Karpas-422 (cell line): ENCODE results near the gene NPBWR2. TPM values are rescaled to one million over a fixed set of nuclear protein-coding genes. Genes with fewer than 3 reads are reported as not detected.
A peak's percentile ranks its signal among the peaks of the same experiment; 100 is the strongest.

Experiments used
- DNase-seq: peaks from one replicate; pipeline ENCODE4 v3.0.0-alpha.2; 2015
- H2AFZ ChIP-seq: fragments of 200-600 bp; sonication (generic); 2 replicates; pipeline ENCODE4 v1.6.1; 2014; ENCODE audit warnings: antibody characterized with exemption, low read length, mixed read lengths
- H3K27ac ChIP-seq: fragments of 200-600 bp; sonication (generic); 2 replicates; pipeline ENCODE4 v1.5.1; 2014; ENCODE audit warnings: mild to moderate bottlenecking, low read length, moderate library complexity
- H3K27me3 ChIP-seq: fragments of 200-600 bp; sonication (generic); 2 replicates; pipeline ENCODE4 v1.6.1; 2014; ENCODE audit warnings: low read length, mixed read lengths
- H3K36me3 ChIP-seq: fragments of 200-600 bp; sonication (generic); 2 replicates; pipeline ENCODE4 v1.6.1; 2014; ENCODE audit warnings: low read length, mixed read lengths; ENCODE audit not compliant: insufficient read depth
- H3K4me1 ChIP-seq: fragments of 200-600 bp; sonication (generic); 2 replicates; pipeline ENCODE4 v1.6.1; 2014; ENCODE audit warnings: mild to moderate bottlenecking, low read length, mixed read lengths
- H3K4me2 ChIP-seq: fragments of 200-600 bp; sonication (generic); 2 replicates; pipeline ENCODE4 v1.6.1; 2014; ENCODE audit warnings: low read length, low read depth, mild to moderate bottlenecking; ENCODE audit not compliant: poor library complexity, severe bottlenecking
- H3K4me3 ChIP-seq: fragments of 200-600 bp; sonication (generic); 2 replicates; pipeline ENCODE4 v1.5.1; 2014; ENCODE audit warnings: mild to moderate bottlenecking, antibody characterized with exemption, low read length, mixed read lengths
- H3K79me2 ChIP-seq: fragments of 200-600 bp; sonication (generic); 2 replicates; pipeline ENCODE4 v1.6.1; 2014; ENCODE audit warnings: mild to moderate bottlenecking, low read length, mixed read lengths
- H3K9ac ChIP-seq: fragments of 200-600 bp; sonication (generic); 2 replicates; pipeline ENCODE4 v1.6.0; 2014; ENCODE audit warnings: low read length
- H3K9me2 ChIP-seq: fragments of 200-600 bp; sonication (generic), shearing (Covaris generic); replicated peaks from 2 replicates; pipeline ENCODE4 v1.6.0; 2014; ENCODE audit warnings: mild to moderate bottlenecking, low read length, moderate library complexity; ENCODE audit not compliant: insufficient read depth
- H3K9me3 ChIP-seq: fragments of 300-700, 200-600 bp; sonication (generic); 2 replicates; pipeline ENCODE4 v1.6.1; 2014; ENCODE audit warnings: low read length, mixed read lengths
- H4K20me1 ChIP-seq: fragments of 200-600 bp; sonication (generic); 2 replicates; pipeline ENCODE4 v1.6.1; 2014; ENCODE audit warnings: mild to moderate bottlenecking, antibody characterized with exemption, low read length, low read depth; ENCODE audit not compliant: insufficient read depth
- total RNA-seq: library from RNA; depleted of rRNA; stranded (reverse); fragments of >200 nt; shearing (Covaris generic); gene quantifications from 2 replicates; pipeline ENCODE4 v1.2.3, GENCODE V29; 2014; ENCODE audit warnings: low replicate concordance

Gene NPBWR2
- total RNA-seq, 1 experiment from 2014 or later: not detected

DNA sequence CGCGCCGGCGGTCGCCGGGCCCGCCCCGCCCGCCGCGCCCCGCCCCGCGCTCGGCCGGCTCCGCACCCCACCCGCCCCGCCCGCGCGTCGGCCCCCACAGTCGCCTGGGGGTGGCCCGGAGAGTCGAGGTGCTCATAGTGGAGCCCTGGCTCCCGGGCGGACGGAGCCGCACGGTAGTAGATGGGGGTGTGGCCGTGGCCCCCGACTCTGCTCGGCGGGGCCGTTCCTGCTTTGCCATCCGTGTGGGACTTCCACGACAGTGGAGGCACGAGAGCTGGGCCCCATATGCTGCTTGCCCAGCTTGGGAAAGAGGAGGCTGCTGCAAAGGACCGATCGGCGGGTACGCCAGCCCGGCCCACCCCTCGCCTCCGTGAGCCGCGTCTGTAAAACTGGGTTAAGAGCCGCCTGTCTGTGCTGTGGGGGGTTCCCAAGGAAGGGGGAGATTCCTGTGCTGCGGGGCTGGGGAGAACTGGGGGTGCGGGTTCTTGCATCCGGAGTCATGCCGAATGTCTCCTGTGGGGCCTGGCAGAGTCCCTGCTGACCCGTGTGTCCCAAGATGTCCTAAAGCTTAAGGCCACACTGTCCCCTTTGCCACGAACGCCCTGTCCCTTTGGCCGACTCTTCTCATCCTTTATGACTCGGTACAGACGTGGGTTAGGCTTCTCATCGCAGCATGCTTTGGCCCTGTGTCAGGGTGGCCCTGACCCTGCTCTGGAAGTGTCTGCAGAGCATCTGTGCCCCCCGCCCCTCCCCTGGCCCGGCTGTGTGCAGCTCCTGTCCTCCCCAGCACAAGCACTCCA is 27.2 kb downstream of the NPBWR2 start, which contains the start of gene OPRL1:
TSS of gene OPRL1 (plus strand) at position 70 of the 800 bp plus-strand sequence. CDS start 12,639 bp downstream, outside the sequence.
- Histone ChIP-seq H3K9me3 (no peaks in the 10 kb centered on the region), H3K27me3 (no peaks in the 10 kb centered on the region), H3K4me1 (peaks cover 58% of the 10 kb centered on the region), H3K9ac (peak within 1 kb of the TSS; percentile 99), H4K20me1 (no peaks in the 10 kb centered on the region; the same call in 1 of the 2 replicates), H3K9me2 (no peaks in the 10 kb centered on the region), H3K4me2 (peak within 1 kb of the TSS; percentile 93), H3K79me2 (peaks cover 22% of the 10 kb centered on the region), H3K27ac (peak within 1 kb of the TSS; percentile 100), H3K4me3 (peak within 1 kb of the TSS; percentile 95), H2AFZ (no peak within 1 kb of the TSS), H3K36me3 (peaks cover 7% of the 10 kb centered on the region; the same call in 1 of the 2 replicates)
- no peak for DNase-seq

DNA sequence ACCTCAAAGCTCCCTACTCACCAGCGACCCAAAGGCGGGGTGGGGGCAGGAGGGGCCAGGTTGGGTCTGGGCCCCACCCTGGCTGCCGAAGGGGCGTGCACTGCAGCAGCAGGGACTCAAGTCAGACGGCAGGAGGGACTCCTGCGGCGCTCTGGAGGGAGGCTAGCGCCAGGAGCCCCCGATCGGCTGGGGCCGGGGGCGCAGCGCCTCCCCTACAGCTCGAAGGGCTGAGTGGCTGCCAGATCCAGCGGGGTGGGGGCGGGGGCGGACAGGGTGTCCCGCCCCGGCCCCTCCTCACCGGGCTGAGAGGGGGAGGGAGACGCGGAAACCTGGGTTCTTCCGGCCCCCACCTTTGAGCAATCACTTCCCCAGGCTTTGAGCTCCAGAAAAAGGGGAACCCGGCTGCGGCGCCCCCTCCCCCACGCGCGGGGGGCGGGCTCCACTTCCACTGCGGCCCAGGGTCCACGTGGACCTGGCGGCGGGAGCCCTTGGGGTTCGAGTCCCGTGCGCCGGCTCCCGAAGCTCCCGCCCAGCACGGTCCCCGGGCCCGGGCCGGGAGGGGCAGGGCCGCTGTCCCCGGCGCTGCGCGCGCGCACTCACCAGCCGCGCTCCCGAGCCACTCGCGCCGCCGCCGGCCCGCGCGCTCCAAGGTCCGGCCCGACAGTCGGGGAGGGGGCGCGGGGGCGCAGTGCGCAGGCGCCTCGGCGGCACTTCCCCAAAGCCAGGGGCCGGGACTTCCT is 27.9 kb downstream of the NPBWR2 start, which contains the start of gene RGS19:
TSS of gene RGS19 (minus strand) at position 246 of the 740 bp plus-strand sequence. CDS start 2,632 bp downstream, outside the sequence.
- Histone ChIP-seq H3K79me2 (peaks cover 20% of the 10 kb centered on the region), H3K4me1 (peaks cover 66% of the 10 kb centered on the region)

DNA sequence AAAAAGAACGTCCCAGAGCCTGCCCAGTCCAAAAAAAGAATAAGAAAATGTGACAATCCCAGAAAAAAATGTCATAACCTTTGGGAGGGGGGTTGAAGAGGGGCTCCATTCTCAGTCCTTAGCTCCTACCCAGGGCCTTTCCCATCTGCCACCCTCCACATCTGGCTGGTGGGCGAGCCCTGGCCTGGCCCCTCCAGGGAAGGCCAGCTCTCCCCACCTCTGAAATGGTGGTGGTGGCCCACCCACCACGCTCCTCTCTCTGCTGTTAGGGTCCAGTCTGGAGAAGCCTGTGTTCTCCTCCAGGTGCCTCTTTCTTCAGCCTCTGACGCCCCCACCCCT is 28.5 kb downstream of the NPBWR2 start:
- Histone ChIP-seq H3K9me3 (no peaks in the 10 kb centered on the region), H3K79me2 (peaks cover 19% of the 10 kb centered on the region), H3K9me2 (no peaks in the 10 kb centered on the region), H4K20me1 (no peaks in the 10 kb centered on the region), H3K27ac (peak overlapping the region; percentile 100), H3K27me3 (no peaks in the 10 kb centered on the region), H3K4me2 (peak overlapping the region; percentile 93), H2AFZ (no peak overlapping the region), H3K36me3 (peaks cover 10% of the 10 kb centered on the region), H3K4me1 (peaks cover 71% of the 10 kb centered on the region), H3K9ac (peak overlapping the region; percentile 99), H3K4me3 (peak overlapping the region; percentile 95)
- DNase-seq: no peak

More for the DNA sequence above, 27.9 kb downstream of the NPBWR2 start, which contains the start of gene RGS19:
- DNase-seq: peak; percentile 99
- Histone ChIP-seq H2AFZ (no peak within 1 kb of the TSS), H3K4me3 (peak within 1 kb of the TSS; percentile 95), H3K4me2 (peak within 1 kb of the TSS; percentile 93), H3K27me3 (no peaks in the 10 kb centered on the region), H3K9me3 (no peaks in the 10 kb centered on the region), H4K20me1 (no peaks in the 10 kb centered on the region; the same call in 1 of the 2 replicates), H3K9me2 (no peaks in the 10 kb centered on the region), H3K36me3 (peaks cover 7% of the 10 kb centered on the region; the same call in 1 of the 2 replicates), H3K27ac (peak within 1 kb of the TSS; percentile 100), H3K9ac (peak within 1 kb of the TSS; percentile 99)

DNA sequence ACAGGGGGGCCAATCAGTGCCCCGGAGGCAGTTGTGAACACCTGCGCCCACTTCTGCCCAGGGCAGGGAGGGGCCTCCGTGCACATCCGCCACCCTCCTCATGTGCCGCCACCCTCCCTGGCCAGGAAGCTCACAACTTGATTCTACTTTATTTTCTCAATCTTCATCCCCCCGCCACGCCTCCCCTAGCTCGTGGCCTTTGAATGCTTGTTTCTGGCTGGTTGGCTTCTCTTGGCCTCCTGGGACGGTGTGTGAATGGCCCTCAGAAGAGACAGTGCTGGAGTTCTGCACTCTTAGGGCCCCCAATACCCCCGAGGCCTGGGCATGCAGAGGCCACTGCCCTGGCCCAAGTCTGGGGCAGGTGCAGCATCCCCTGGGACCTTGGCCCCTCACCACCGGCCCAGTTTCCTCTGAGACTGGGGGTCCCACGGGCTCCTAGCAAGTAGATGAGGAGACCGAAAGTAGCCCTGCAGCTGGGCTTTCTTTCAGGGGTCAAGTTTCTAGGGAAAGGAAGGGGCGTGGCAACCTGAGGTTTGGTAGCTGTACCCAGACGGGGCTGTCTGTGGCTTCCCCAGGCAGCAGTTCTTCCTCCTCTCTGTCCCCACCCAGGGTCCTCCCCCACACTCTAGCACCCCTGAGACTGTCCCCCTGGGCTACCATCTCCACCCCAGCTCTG is 29.4 kb downstream of the NPBWR2 start:
- Histone ChIP-seq H3K36me3 (peaks cover 14% of the 10 kb centered on the region), H3K27ac (peak overlapping the region; percentile 100), H3K4me1 (peaks cover 76% of the 10 kb centered on the region), H3K4me2 (peak overlapping the region; percentile 93), H3K79me2 (peaks cover 19% of the 10 kb centered on the region), H3K4me3 (peak overlapping the region; percentile 95), H3K9me3 (no peaks in the 10 kb centered on the region), H3K9ac (peak overlapping the region; percentile 99), H3K9me2 (no peaks in the 10 kb centered on the region), H4K20me1 (no peaks in the 10 kb centered on the region), H2AFZ (no peak overlapping the region), H3K27me3 (no peaks in the 10 kb centered on the region)
- DNase-seq: peak; percentile 100

DNA sequence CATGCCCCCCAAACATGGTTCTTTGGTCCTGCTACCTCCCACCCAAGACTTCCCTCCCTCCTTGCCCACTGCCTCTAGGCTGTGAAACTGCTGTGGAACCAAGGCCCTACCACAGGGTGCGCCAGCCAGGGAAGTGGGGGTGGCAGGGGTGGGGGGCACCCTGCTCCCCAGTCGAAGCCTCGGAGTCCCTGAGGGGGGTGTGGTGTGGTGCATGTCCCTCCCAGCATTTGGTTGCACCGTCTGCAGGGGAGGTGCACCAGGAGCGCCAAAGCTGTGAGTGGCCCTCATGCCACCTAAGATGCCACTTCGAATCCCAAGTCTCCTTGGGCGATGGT is 29.9 kb downstream of the NPBWR2 start:
- H3K9ac ChIP-seq: peak overlapping the region; percentile 96
- H3K4me2 ChIP-seq: peak overlapping the region; percentile 93
- no peak for DNase-seq
- peaks cover 19% of the 10 kb centered on the region for H3K79me2 ChIP-seq
- no peaks in the 10 kb centered on the region for H3K9me2 ChIP-seq
- no peak overlapping the region for H2AFZ ChIP-seq
- H3K9me3 ChIP-seq: no peaks in the 10 kb centered on the region
- no peaks in the 10 kb centered on the region for H4K20me1 ChIP-seq
- peaks cover 17% of the 10 kb centered on the region for H3K36me3 ChIP-seq
- peaks cover 76% of the 10 kb centered on the region for H3K4me1 ChIP-seq
- peak overlapping the region; percentile 73 for H3K4me3 ChIP-seq
- peak overlapping the region; percentile 100 for H3K27ac ChIP-seq
- no peaks in the 10 kb centered on the region for H3K27me3 ChIP-seq

DNA sequence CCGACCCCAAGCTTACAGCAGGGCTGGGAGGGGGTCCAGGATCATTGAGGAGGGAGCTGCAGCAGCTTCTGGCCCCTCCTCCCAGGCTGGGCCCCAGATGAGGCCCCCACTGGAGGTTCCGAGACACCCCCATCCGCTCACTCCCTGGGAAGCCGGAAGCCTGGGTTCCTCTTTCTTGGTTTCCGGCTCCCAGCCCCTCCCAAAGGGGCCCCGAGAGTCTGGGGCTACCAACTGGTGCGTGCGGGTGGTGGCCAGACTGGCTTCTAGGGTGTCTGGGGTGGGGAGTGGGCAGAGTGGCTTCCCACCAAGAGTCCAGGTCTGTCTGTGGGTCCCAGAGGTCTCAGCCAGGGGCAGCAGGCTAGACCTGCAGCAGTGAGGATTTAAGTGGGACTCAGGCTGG is 30.3 kb downstream of the NPBWR2 start:
- peak overlapping the region; percentile 73 for H3K4me3 ChIP-seq
- peak overlapping the region; percentile 100 for H3K27ac ChIP-seq

DNA sequence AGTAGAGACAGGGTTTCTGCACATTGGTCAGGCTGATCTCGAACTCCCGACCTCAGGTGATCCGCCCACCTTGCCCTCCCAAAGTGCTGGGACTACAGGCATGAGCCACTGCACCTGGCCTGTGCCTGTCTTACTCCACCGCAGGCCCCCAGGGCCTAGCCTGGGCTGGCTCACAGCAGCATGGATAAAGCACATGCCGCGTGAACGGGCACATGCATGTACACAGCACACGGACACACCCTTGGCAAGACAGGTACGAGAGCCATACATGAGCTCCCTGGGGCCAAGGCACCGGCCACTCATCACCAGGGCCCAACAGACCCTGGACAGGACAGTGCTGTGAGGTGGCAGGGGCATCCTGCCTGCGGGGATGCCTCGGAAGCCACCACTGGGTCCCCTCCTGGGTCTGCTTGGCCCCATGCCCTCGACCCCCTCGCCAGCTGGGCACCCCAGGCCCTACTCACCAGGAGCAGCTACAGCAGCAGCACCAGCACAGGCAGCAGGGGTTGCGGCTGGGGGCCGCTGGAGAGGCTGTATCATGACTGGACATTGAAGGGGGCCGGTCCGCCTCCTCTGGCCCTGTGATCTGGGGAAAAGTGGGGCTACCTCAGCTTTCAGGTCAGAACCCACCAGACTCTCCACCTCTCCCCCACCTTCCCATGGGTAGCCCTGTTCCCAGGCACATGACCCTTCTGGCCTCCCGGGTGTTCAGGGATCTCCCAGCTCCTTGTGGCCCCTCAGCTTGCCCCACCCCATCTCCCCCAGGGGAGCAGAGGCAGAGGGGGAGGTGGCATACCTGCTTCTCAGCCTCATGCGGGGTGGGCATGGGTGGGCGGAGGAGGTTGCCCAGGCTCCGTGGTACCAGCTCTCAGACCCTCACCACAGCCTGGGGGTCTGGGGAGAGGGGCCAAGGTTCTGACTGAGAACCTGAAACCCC is 31.0 kb downstream of the NPBWR2 start:
- Histone ChIP-seq H3K4me2 (peak overlapping the region; percentile 93), H3K36me3 (peaks cover 22% of the 10 kb centered on the region)

More for the DNA sequence above, 30.3 kb downstream of the NPBWR2 start:
- DNase-seq: peak; percentile 96
- peak overlapping the region; percentile 93 for H3K4me2 ChIP-seq
- H3K9ac ChIP-seq: peak overlapping the region; percentile 96
- H4K20me1 ChIP-seq: no peaks in the 10 kb centered on the region
- H3K9me2 ChIP-seq: no peaks in the 10 kb centered on the region
- no peak overlapping the region for H2AFZ ChIP-seq
- H3K36me3 ChIP-seq: peaks cover 20% of the 10 kb centered on the region
- H3K4me1 ChIP-seq: peaks cover 76% of the 10 kb centered on the region
- H3K27me3 ChIP-seq: no peaks in the 10 kb centered on the region
- peaks cover 19% of the 10 kb centered on the region for H3K79me2 ChIP-seq
- no peaks in the 10 kb centered on the region for H3K9me3 ChIP-seq

More for the DNA sequence above, 31.0 kb downstream of the NPBWR2 start:
- Histone ChIP-seq H3K9me2 (no peaks in the 10 kb centered on the region), H3K9ac (peak overlapping the region; percentile 96), H2AFZ (no peak overlapping the region), H3K27me3 (no peaks in the 10 kb centered on the region), H3K4me1 (peaks cover 76% of the 10 kb centered on the region), H3K79me2 (peaks cover 19% of the 10 kb centered on the region), H4K20me1 (no peaks in the 10 kb centered on the region), H3K9me3 (no peaks in the 10 kb centered on the region), H3K27ac (peak overlapping the region; percentile 100), H3K4me3 (peak overlapping the region; percentile 73)
- DNase-seq: peak; percentile 65
